Upper lobe of right lung (tissue), 1 donor: ENCODE results near the gene FLG. TPM values are rescaled to one million over a fixed set of nuclear protein-coding genes. Genes with fewer than 3 reads are reported as not detected.
"Not testable (repeated sequence)": the region's sequence is repeated elsewhere in the genome, so short reads cannot be mapped to it uniquely, and the experiment has no call there.

Experiments
- ATAC-seq: fragments of 200-7000 bp; cut with Tn5 transposase; one replicate; pipeline ENCODE4 v1.9.1; 2020; ENCODE audit warnings: mild to moderate bottlenecking, moderate library complexity
- DNase-seq: peaks from one replicate; pipeline ENCODE4 v3.0.0-alpha.2; 2020
- H3K27ac ChIP-seq: fragments of 200-600 bp; one replicate; pipeline ENCODE4 v1.8.0; 2022
- H3K27me3 ChIP-seq: fragments of 200-600 bp; one replicate; pipeline ENCODE4 v1.8.0; 2022; ENCODE audit warnings: mild to moderate bottlenecking
- H3K36me3 ChIP-seq: fragments of 200-600 bp; one replicate; pipeline ENCODE4 v1.8.0; 2022
- H3K4me1 ChIP-seq: fragments of 200-600 bp; one replicate; pipeline ENCODE4 v1.8.0; 2022
- H3K4me3 ChIP-seq: fragments of 200-600 bp; one replicate; pipeline ENCODE4 v1.8.0; 2022; ENCODE audit warnings: mild to moderate bottlenecking
- H3K9me3 ChIP-seq: fragments of 200-600 bp; one replicate; pipeline ENCODE4 v1.8.0; 2022
- intact Hi-C: fragments of 100-400 bp; cut with DNase I; formaldehyde crosslinking; loops from one replicate; pipeline ENCODE4 v1.11.0; 2022
- total RNA-seq: library from RNA; stranded (reverse); fragmentation: NEBNext Ultra II Directional; extraction: Animal tissue kit (Norgen Biotek cat#: 25700); gene quantifications from one replicate; pipeline ENCODE4 v1.2.1, GENCODE V29; 2021
- TF ChIP-seq, protein P1 (sequence below): fragments of 200-600 bp; IDR thresholded peaks from one replicate; pipeline ENCODE4 v1.8.0; 2022; ENCODE audit warnings: antibody characterized with exemption
- donor health status: DM: no; HTN: yes; CAD: no; lungs with severe emphysema.

FLG gene
- total RNA-seq, 1 donor from 2014 or later = not detected

DNA sequence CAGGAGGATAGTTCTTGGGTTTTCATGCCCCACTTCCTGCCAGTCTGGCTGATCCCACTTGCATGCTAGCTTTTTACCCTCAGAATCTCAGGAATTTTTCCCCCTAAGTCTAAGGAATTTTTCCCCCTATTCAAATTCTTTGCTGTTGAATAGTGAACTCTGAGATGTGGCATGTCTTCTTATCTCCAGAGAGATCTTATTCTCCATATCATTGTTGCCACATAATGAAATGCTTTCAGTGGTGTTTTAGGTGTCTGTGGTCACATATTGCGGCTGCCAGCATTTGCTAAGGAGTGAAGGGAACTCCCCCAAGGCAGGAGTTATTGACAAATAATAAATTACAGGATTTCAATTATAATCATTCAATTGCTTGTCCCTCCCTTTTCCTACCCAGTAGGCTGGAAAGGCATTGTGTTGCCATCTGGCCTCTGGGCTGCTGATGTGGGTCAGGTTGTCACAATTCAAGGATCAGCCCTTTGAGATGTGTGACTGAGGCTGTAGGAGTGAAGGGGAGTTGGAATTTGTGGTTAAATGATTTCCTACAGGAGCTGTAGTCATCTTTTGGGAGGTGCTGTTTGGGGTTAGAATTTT, 3.9 kb upstream of the FLG start:
- TF ChIP-seq, protein P1, sequence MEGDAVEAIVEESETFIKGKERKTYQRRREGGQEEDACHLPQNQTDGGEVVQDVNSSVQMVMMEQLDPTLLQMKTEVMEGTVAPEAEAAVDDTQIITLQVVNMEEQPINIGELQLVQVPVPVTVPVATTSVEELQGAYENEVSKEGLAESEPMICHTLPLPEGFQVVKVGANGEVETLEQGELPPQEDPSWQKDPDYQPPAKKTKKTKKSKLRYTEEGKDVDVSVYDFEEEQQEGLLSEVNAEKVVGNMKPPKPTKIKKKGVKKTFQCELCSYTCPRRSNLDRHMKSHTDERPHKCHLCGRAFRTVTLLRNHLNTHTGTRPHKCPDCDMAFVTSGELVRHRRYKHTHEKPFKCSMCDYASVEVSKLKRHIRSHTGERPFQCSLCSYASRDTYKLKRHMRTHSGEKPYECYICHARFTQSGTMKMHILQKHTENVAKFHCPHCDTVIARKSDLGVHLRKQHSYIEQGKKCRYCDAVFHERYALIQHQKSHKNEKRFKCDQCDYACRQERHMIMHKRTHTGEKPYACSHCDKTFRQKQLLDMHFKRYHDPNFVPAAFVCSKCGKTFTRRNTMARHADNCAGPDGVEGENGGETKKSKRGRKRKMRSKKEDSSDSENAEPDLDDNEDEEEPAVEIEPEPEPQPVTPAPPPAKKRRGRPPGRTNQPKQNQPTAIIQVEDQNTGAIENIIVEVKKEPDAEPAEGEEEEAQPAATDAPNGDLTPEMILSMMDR = no peak
- H3K36me3 ChIP-seq = no peaks in the 10 kb centered on the region
- no peak overlapping the region for H3K4me3 ChIP-seq
- intact Hi-C loops = no loop called here
- no peak overlapping the region for H3K27ac ChIP-seq
- ATAC-seq (no peak), DNase-seq (no peak)
- no peaks in the 10 kb centered on the region for H3K9me3 ChIP-seq
- no peaks in the 10 kb centered on the region for H3K27me3 ChIP-seq
- no peaks in the 10 kb centered on the region for H3K4me1 ChIP-seq

DNA sequence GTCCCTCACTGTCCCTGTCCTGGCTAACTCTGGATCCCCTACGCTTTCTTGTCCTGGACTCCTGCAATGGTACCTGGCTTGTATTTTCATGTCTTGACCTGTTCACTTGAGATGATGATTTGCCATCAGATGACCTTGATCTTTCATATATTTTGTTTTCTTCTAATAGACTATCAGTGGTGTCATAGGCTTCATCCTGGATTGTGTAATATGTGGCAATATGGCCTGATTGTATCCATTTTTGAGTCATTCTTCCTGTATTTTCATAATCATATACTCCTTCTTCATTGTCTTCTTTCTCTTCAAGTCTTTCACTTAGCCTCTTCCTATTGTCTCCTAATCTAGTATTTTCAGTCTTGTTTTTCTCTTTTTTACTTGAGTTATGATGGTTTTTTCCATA, 11.1 kb downstream of the FLG start:
- intact Hi-C loops = no loop called here
- no peaks in the 10 kb centered on the region for H3K36me3 ChIP-seq
- H3K4me3 ChIP-seq = no peak overlapping the region
- no peaks in the 10 kb centered on the region for H3K4me1 ChIP-seq
- H3K9me3 ChIP-seq = no peaks in the 10 kb centered on the region
- no peak overlapping the region for H3K27ac ChIP-seq
- no peaks in the 10 kb centered on the region for H3K27me3 ChIP-seq
- ATAC-seq = no peak
- TF ChIP-seq, protein P1 = no peak
- DNase-seq = no peak

DNA sequence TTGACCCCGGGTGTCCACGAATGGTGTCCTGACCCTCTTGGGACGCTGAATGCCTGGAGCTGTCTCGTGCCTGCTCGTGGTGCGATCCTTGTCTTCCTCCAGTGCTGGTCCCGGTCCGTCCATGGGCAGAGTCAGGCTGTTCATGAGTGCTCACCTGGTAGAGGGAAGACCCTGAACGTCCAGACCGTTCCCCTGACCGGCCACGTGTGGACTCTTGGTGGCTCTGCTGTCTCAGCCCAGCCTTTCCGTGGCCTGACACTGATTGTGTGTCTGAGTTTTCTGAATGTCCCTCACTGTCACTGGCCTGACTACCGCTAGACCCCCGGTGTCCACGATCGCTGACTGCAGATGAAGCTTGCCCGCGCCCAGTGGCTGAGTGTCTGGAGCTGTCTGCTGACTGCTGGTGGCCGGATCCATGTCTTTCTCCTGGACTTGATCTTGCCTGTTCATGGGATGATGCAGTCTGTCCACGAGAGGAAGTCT, 11.7 kb downstream of the FLG start:
- Histone ChIP-seq H3K27ac (no peak overlapping the region), H3K27me3 (no peaks in the 10 kb centered on the region), H3K9me3 (no peaks in the 10 kb centered on the region), H3K4me3 (no peak overlapping the region), H3K4me1 (no peaks in the 10 kb centered on the region), H3K36me3 (no peaks in the 10 kb centered on the region)
- TF ChIP-seq, protein P1 = no peak
- no peak for ATAC-seq
- no peak for DNase-seq
- intact Hi-C loops = no loop called here

DNA sequence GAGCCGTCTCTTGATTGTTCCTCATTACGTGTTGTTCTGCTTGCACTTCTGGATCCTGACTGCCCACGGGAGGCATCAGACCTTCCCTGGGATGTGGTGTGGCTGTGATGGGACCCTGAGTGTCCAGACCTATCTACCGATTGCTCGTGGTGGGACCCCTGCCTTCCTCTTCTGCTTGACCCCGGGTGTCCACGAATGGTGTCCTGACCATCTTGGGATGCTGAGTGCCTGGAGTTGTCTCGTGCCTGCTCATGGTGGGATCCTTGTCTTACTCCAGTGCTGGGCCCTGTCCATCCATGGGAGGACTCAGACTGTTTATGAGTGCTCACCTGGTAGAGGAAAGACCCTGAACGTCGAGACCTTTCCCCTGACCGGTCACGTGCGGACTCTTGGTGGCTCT, 12.9 kb downstream of the FLG start:
- H3K4me1 ChIP-seq, H3K9me3 ChIP-seq, ATAC-seq, H3K4me3 ChIP-seq, H3K27ac ChIP-seq, H3K27me3 ChIP-seq, DNase-seq, H3K36me3 ChIP-seq, intact Hi-C loops: not testable (repeated sequence)

DNA sequence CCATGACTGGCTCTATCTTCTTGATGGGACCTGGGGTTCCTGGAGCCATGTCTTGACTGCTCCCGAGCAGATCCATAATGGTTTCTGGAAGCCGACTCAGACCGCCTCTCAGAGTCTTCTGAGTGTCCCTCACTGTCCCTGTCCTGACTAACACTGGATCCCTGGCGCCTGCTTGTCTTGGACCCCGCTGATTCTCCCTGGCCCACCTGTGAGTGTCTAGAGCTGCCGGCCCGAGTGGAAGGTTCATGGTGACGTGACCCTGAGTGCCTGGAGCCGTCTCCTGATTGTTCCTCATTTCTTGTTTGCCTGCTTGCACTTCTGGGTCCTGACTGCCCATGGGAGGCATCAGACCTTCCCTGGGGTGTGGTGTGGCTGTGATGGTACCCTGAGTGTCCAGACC, 15.1 kb downstream of the FLG start:
- no peak for ATAC-seq
- peak; percentile 49 for DNase-seq
- H3K36me3 ChIP-seq = no peaks in the 10 kb centered on the region
- no peaks in the 10 kb centered on the region for H3K4me1 ChIP-seq
- H3K27ac ChIP-seq = no peak overlapping the region
- no peaks in the 10 kb centered on the region for H3K27me3 ChIP-seq
- no peaks in the 10 kb centered on the region for H3K9me3 ChIP-seq
- TF ChIP-seq, protein P1 = no peak
- no peak overlapping the region for H3K4me3 ChIP-seq
- intact Hi-C loops = no loop called here

DNA sequence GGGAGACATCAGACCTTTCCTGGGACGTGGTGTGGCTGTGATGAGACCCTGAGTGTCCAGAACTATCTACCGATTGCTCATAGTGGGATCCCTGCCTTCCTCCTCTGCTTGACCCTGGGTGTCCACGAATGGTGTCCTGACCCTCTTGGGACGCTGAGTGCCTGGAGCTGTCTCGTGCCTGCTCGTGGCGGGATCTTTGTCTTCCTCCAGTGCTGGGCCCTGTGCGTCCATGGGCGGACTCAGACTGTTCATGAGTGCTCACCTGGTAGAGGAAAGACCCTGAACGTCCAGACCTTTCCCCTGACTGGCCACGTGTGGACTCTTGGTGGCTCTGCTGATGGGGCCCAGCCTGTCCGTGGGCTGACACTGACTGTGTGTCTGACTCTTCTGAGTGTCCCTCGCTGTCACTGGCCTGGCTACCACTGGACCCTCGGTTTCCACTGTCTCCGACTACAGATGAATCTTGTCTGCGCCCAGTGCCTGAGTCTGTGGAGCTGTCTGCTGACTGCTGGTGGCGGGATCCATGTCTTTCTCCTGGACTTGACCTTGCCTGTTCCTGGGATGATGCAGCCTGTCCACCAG, 15.6 kb downstream of the FLG start:
- not testable (repeated sequence) for DNase-seq

DNA sequence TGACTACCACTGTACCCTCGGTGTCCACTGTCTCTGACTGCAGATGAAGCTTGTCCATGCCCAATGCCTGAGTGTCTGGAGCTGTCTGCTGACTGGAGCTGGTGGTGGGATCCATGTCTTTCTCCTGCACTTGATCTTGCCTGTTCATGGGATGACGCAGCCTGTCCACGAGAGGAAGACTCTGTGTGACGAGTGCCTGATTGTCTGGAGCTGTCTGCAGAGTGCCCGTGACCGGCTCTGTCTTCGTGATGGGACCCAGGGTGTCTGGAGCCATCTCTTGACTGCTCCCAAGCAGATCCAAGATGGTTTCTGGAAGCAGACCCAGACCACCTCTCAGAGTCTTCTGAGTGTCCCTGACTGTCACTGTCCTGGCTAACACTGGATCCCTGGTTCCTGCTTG, 16.3 kb downstream of the FLG start:
- H3K27ac ChIP-seq, intact Hi-C loops, H3K4me1 ChIP-seq, H3K36me3 ChIP-seq, ATAC-seq, H3K27me3 ChIP-seq, H3K9me3 ChIP-seq, H3K4me3 ChIP-seq: not testable (repeated sequence)
- peak; percentile 46 for DNase-seq

More for the DNA sequence above, 15.6 kb downstream of the FLG start:
- H3K36me3 ChIP-seq, H3K4me3 ChIP-seq, H3K27me3 ChIP-seq, H3K4me1 ChIP-seq, ATAC-seq, H3K9me3 ChIP-seq, H3K27ac ChIP-seq, intact Hi-C loops: not testable (repeated sequence)

DNA sequence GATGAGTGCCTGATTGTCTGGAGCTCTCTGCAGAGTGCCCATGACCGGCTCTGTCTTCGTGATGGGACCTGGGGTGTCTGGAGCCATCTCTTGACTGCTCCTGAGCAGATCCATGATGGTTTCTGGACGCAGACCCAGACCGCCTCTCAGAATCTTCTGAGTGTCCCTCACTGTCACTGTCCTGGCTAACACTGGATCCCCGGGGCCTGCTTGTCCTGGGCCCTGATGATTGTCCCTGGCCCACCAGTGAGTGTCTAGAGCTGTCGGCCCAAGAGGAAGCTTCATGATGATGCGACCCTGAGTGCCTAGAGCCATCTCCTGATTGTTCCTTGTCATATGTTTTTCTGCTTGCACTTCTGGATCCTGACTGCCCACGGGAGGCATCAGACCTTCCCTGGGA, 17.1 kb downstream of the FLG start:
- H3K27ac ChIP-seq, H3K36me3 ChIP-seq, ATAC-seq, H3K4me1 ChIP-seq, DNase-seq, H3K9me3 ChIP-seq, intact Hi-C loops, H3K4me3 ChIP-seq, H3K27me3 ChIP-seq: not testable (repeated sequence)

DNA sequence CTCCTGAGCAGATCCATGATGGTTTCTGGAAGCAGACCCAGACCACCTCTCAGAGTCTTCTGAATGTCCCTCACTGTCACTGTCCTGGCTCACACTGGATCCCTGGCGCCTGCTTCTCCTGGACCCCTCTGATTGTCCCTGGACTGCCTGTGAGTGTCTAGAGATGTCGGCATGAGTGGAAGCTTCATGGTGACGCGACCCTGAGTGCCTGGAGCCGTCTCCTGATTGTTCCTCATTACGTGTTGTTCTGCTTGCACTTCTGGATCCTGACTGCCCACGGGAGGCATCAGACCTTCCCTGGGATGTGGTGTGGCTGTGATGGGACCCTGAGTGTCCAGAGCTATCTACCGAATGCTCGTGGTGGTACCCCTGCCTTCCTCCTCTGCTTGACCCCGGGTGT, 18.9 kb downstream of the FLG start:
- H3K4me3 ChIP-seq, H3K9me3 ChIP-seq, H3K27me3 ChIP-seq, H3K4me1 ChIP-seq, ATAC-seq, H3K27ac ChIP-seq, H3K36me3 ChIP-seq, intact Hi-C loops, DNase-seq: not testable (repeated sequence)

DNA sequence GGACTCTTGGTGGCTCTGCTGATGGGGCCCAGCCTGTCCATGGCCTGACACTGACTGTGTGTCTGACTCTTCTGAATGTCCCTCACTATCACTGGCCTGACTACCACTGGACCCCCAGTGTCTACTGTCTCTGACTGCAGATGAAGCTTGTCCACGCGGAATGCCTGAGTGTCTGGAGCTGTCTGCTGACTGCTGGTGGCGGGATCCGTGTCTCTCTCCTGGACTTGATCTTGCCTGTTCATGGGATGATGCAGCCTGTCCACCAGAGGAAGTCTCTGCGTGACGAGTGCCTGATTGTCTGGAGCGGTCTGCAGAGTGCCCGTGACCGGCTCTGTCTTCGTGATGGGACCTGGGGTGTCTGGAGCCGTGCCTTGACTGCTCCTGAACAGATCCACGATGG, 20.3 kb downstream of the FLG start:
- ATAC-seq, H3K4me3 ChIP-seq, H3K27me3 ChIP-seq, DNase-seq, H3K36me3 ChIP-seq, H3K27ac ChIP-seq, H3K4me1 ChIP-seq, H3K9me3 ChIP-seq, intact Hi-C loops: not testable (repeated sequence)
